ENCODE results near the gene PPP2R3A. TPM values are rescaled to one million over a fixed set of nuclear protein-coding genes. Genes with fewer than 3 reads are reported as not detected.

The PPP2R3A gene
- total RNA-seq, 6 experiments from 2014 or later, result 1.0 to 3.2 (median 1.7) TPM

GRCh38 chr3:136069933-136070332 is 104.4 kb downstream of the PPP2R3A start:
- Histone ChIP-seq H3K9me3 (no peaks in the 10 kb centered on the region), H3K4me1 (no peaks in the 10 kb centered on the region), H3K4me3 (no peak overlapping the region), H3K27me3 (no peaks in the 10 kb centered on the region), H3K27ac (no peak overlapping the region), H3K36me3 (no peaks in the 10 kb centered on the region)
- 54% methylated on average over 5 of the region's 5 CpGs for WGBS (ENCODE audit: insufficient coverage, low coverage, low lambda C conversion rate, missing lambda C conversion rate)
- TF ChIP-seq CTCF (IDR thresholded peaks at IDR 0.05) (no peak), POLR2A (IDR thresholded peaks at IDR 0.05) (no peak)
- DNase-seq (no peak), ATAC-seq (no peak)
- intact Hi-C loops (cut with DNase I), result loop anchor here in 1 of 2 donors (10.0 kb wide), 1 partner anchor 685 kb away; the partner anchor contains the start of gene STAG1

GRCh38 chr3:136070334-136070733 is 104.8 kb downstream of the PPP2R3A start:
- Histone ChIP-seq H3K4me1 (peaks cover 0 to 1% (median 0%) of the 10 kb centered on the region in 4 donors), H3K9me3 (no peaks in the 10 kb centered on the region), H3K36me3 (no peaks in the 10 kb centered on the region), H3K27me3 (no peaks in the 10 kb centered on the region), H3K27ac (no peak overlapping the region), H3K4me3 (no peak overlapping the region)
- ATAC-seq (no peak), DNase-seq (no peak)
- TF ChIP-seq CTCF (IDR thresholded peaks at IDR 0.05), result no peak
- no peak for TF ChIP-seq POLR2A (IDR thresholded peaks at IDR 0.05)
- WGBS (ENCODE audit: insufficient coverage, low coverage, low lambda C conversion rate, missing lambda C conversion rate), result 66% methylated on average over 3 of the region's 3 CpGs
- intact Hi-C loops (cut with DNase I), result loop anchor here in 1 of 2 donors (10.0 kb wide), 1 partner anchor 684 kb away; the partner anchor contains the start of gene STAG1

DNA sequence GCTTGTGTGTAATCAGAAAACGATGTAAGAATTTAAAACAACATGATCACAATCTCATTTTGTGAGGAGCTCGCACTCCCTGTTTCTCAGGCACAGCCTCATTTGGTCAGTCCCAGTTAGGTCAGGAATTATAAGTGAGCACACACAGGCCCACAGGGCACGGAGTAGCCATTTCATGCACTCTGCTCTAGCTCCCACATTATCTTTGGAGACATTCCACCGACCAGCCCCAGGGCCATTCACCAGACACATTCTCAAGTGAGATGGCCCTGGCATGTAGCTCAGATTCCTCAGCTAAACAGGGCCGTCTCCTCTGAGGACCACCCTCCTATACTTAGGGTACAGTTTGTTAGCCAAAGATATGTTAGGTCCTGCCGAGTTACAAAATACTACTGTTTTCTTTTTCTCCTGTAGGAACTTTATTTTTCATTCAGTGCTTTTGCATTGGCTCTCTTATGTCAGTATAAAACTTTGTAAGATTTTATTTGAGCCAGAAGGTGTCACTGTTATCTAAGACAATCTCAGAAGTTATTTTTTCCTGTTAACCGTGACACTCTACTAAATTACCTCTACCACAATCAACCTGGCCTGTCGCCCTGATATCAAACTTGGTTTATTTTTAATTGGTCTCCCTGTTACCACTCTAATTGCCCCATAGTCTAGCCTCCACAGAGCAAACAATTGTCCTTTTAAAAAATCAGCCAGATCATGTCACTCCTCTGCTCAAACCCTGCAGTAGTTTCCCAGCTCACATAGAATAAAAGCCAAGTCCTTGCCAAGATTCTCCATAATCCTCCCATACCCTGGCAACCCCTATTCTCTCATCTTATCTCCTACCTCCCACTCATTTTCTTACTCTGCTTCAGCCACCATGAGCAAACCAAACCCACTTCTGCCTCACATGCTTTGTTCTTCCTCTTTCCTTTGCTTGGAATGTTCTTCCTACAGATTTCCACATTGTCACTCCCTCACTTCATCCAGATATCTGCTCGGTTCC is 105.7 kb downstream of the PPP2R3A start:
- no peaks in the 10 kb centered on the region for H3K36me3 ChIP-seq
- intact Hi-C loops (cut with DNase I), result loop anchor here in 1 of 2 donors (10.0 kb wide), 1 partner anchor 684 kb away; the partner anchor contains the start of gene STAG1
- no peak overlapping the region for H3K27ac ChIP-seq
- peaks cover 0 to 4% (median 0%) of the 10 kb centered on the region in 4 donors for H3K4me1 ChIP-seq
- DNase-seq, result no peak
- H3K4me3 ChIP-seq, result no peak overlapping the region
- TF ChIP-seq POLR2A (IDR thresholded peaks at IDR 0.05) (no peak), CTCF (IDR thresholded peaks at IDR 0.05) (peak in 1 of 4 donors; percentile 20)
- no peak for ATAC-seq
- WGBS (ENCODE audit: insufficient coverage, low coverage, low lambda C conversion rate, missing lambda C conversion rate), result 41% methylated on average over 7 of the region's 9 CpGs
- H3K27me3 ChIP-seq, result no peaks in the 10 kb centered on the region
- no peaks in the 10 kb centered on the region for H3K9me3 ChIP-seq

DNA sequence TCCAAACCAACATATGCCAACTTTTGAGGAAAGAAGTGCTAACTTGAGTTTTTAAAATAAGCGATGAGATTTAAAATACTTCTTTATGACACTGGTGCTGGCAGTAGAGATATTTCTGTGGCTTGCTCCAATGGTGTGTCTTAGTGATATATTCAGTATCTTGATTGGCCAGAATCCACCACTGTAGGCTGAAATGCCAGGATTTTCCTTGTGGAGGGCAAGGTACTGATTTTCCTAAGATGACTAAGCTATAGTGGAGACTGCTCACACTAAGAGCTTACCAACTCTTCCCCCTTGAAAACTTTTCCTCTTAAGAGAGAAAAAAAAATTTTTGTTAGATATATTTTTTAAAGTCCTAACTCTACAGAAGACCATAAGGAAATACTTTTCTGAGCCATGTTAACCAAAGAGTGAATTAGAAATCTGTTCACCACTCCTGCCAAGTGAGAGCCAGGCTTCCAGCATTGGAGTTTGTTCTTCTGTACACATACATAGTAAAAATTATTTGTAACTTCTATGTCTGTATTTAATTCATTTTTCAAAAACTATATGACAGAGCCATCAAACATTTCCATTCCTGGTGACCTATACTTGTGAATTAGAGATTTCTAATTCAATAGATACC is 109.1 kb downstream of the PPP2R3A start:
- Histone ChIP-seq H3K27me3 (no peaks in the 10 kb centered on the region), H3K36me3 (no peaks in the 10 kb centered on the region), H3K9me3 (no peaks in the 10 kb centered on the region), H3K4me1 (peaks cover 0 to 7% (median 0%) of the 10 kb centered on the region in 4 donors), H3K4me3 (no peak overlapping the region), H3K27ac (no peak overlapping the region)
- ATAC-seq (no peak), DNase-seq (no peak)
- no peak for TF ChIP-seq POLR2A (IDR thresholded peaks at IDR 0.05)
- no peak for TF ChIP-seq CTCF (IDR thresholded peaks at IDR 0.05)
- intact Hi-C loops (cut with DNase I), result loop anchor here in 1 of 2 donors (10.0 kb wide), 1 partner anchor 680 kb away; the partner anchor contains the start of gene STAG1
- 100% methylated on average over 1 of the region's 1 CpG for WGBS (ENCODE audit: insufficient coverage, low coverage, low lambda C conversion rate, missing lambda C conversion rate)

All from right lobe of liver (tissue), 6 donors.